Endothelial cell (in vitro differentiated cells): Measurements from ENCODE around the gene OSTC. TPM values are rescaled to one million over a fixed set of nuclear protein-coding genes. Genes with fewer than 3 reads are reported as not detected.
A peak's percentile ranks its signal among the peaks of the same experiment; 100 is the strongest.

ENCODE experiments used
- DNase-seq: peaks from one replicate; pipeline ENCODE4 v3.0.0; 2021; ENCODE audit warnings: low spot score
- H3K27ac Mint-ChIP-seq: one replicate; pipeline ENCODE4 v1.8.0; 2021; ENCODE audit warnings: mixed read lengths, inconsistent platforms; ENCODE audit not compliant: unreplicated experiment
- H3K27me3 Mint-ChIP-seq: one replicate; pipeline ENCODE4 v1.8.0; 2021; ENCODE audit warnings: mild to moderate bottlenecking, moderate library complexity, mixed read lengths, inconsistent platforms; ENCODE audit not compliant: unreplicated experiment
- H3K36me3 Mint-ChIP-seq: one replicate; pipeline ENCODE4 v1.8.0; 2021; ENCODE audit warnings: mild to moderate bottlenecking, low read depth, mixed read lengths, inconsistent platforms; ENCODE audit not compliant: unreplicated experiment
- H3K4me1 Mint-ChIP-seq: one replicate; pipeline ENCODE4 v1.8.0; 2021; ENCODE audit warnings: mild to moderate bottlenecking, mixed read lengths, inconsistent platforms; ENCODE audit not compliant: unreplicated experiment
- H3K4me3 Mint-ChIP-seq: one replicate; pipeline ENCODE4 v1.8.0; 2021; ENCODE audit warnings: mild to moderate bottlenecking, mixed read lengths, inconsistent platforms; ENCODE audit not compliant: unreplicated experiment
- H3K9me3 Mint-ChIP-seq: one replicate; pipeline ENCODE4 v1.8.0; 2021; ENCODE audit warnings: mixed read lengths, inconsistent platforms; ENCODE audit not compliant: unreplicated experiment
- long read RNA-seq: library from polyadenylated mRNA; unstranded; transcript quantifications from one replicate; pipeline ENCODE4 v2.0.0, GENCODE V29; 2020; ENCODE audit not compliant: unreplicated experiment
- total RNA-seq: library from RNA; stranded (reverse); fragmentation: NEBNext Ultra II Directional; extraction: Animal tissue kit (Norgen Biotek cat#: 25700); gene quantifications from one replicate; pipeline ENCODE4 v1.2.1, GENCODE V29; 2021; ENCODE audit not compliant: unreplicated experiment
- TF ChIP-seq, protein P1 (sequence below): fragments of 200-600 bp; sonication (generic); IDR thresholded peaks from one replicate; pipeline ENCODE4 v1.5.0; 2021; ENCODE audit warnings: antibody characterized with exemption; ENCODE audit not compliant: unreplicated experiment

Gene OSTC
- total RNA-seq = 191 TPM
- long read RNA-seq, transcript OSTC-201 (4 exons, 1,077 nt) = major isoform, 207 of 218 reads
- long read RNA-seq, transcript OSTC-205 (3 exons, 876 nt) = minor isoform, 6 of 218 reads
- long read RNA-seq, partial matches to known transcripts = 1 of 218 reads
- long read RNA-seq, other reads (novel, unspliced or antisense) = 4 of 218 reads

DNA sequence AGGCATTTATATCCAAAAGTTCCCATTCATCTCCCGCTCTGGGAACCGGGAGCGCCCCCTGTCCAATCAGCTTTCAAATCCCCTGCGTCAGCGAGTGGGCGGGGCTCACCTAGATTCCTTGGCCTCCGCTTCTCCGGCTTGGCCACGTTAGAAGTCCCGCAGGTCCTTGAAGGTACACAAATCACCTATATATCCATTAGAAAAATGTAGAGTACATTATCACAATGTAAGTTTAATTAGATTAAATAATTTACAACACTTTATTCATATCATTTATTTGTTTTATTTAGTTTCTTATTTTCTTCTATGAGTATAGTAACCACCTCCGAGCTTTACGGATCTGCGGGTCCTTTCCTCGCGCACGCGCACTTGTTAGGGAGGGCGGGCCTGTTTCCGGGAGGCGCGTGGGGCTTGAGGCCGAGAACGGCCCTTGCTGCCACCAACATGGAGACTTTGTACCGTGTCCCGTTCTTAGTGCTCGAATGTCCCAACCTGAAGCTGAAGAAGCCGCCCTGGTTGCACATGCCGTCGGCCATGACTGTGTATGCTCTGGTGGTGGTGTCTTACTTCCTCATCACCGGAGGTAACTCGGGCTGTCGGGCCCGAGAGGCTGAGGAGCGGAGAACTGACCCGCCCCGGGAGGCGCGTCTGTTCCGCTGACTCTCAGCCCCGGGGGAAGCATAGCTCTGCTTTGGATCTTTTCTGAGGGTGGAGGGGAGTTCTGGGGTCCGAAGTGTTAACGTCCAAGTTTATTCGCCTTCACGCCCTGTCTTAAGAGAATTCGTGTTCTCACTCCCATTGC lies at the start of gene OSTC:
Gene OSTC (plus strand): TSS at position 388 of the 802 bp plus-strand sequence. CDS start 57 bp downstream, at position 445.
- TF ChIP-seq, protein P1, sequence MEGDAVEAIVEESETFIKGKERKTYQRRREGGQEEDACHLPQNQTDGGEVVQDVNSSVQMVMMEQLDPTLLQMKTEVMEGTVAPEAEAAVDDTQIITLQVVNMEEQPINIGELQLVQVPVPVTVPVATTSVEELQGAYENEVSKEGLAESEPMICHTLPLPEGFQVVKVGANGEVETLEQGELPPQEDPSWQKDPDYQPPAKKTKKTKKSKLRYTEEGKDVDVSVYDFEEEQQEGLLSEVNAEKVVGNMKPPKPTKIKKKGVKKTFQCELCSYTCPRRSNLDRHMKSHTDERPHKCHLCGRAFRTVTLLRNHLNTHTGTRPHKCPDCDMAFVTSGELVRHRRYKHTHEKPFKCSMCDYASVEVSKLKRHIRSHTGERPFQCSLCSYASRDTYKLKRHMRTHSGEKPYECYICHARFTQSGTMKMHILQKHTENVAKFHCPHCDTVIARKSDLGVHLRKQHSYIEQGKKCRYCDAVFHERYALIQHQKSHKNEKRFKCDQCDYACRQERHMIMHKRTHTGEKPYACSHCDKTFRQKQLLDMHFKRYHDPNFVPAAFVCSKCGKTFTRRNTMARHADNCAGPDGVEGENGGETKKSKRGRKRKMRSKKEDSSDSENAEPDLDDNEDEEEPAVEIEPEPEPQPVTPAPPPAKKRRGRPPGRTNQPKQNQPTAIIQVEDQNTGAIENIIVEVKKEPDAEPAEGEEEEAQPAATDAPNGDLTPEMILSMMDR = no peak
- H3K27me3 Mint-ChIP-seq = peaks cover 6% of the 10 kb centered on the region
- H3K36me3 Mint-ChIP-seq = no peaks in the 10 kb centered on the region
- peak within 1 kb of the TSS; percentile 100 for H3K4me3 Mint-ChIP-seq
- peak within 1 kb of the TSS; percentile 99 for H3K27ac Mint-ChIP-seq
- no peaks in the 10 kb centered on the region for H3K9me3 Mint-ChIP-seq
- peak; percentile 92 for DNase-seq
- peaks cover 31% of the 10 kb centered on the region for H3K4me1 Mint-ChIP-seq

DNA sequence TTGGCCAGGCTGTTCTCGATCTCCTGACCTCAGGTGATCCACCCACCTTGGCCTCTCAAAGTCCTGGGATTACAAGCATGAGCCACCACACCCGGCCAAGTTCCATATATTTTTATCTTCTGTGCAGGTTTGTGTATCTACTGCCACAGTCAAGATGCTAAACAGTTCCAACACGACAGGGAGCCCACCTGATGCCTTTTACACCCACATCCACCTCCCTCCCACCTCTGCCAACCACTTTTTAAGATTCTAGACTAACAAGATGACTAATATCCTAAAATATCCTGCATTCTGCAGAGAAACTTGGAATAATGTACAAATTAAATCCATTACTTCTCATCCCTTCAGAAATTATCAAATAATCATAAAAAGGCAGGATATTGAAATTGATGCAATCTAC lies 49.3 kb upstream of the OSTC start:
- TF ChIP-seq, protein P1 = no peak
- H3K36me3 Mint-ChIP-seq = no peaks in the 10 kb centered on the region
- H3K4me3 Mint-ChIP-seq = no peak overlapping the region
- no peaks in the 10 kb centered on the region for H3K9me3 Mint-ChIP-seq
- DNase-seq = no peak
- no peaks in the 10 kb centered on the region for H3K27me3 Mint-ChIP-seq
- no peak overlapping the region for H3K27ac Mint-ChIP-seq
- H3K4me1 Mint-ChIP-seq = no peaks in the 10 kb centered on the region

DNA sequence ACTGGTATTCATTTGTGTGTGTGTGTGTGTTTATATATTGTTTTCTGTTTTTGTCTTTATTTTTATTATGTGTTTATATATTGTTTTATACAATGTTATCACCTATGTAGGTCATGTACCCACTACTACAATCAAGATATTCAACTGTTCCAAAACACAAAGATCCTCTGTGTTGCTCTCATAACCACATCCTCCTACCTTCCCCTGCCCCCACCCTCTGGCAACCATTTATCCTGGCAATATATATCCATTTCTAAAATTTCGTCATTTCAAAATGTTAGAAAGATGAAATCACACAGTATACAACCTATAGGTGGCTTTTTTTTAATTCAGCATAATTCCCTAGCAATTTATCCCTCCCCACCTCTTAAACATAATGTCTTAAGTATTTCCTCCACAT lies 48.9 kb upstream of the OSTC start:
- Mint-ChIP-seq H3K27ac (no peak overlapping the region), H3K4me3 (no peak overlapping the region), H3K27me3 (no peaks in the 10 kb centered on the region), H3K9me3 (no peaks in the 10 kb centered on the region), H3K4me1 (no peaks in the 10 kb centered on the region), H3K36me3 (no peaks in the 10 kb centered on the region)
- TF ChIP-seq, protein P1 = no peak
- DNase-seq = no peak

DNA sequence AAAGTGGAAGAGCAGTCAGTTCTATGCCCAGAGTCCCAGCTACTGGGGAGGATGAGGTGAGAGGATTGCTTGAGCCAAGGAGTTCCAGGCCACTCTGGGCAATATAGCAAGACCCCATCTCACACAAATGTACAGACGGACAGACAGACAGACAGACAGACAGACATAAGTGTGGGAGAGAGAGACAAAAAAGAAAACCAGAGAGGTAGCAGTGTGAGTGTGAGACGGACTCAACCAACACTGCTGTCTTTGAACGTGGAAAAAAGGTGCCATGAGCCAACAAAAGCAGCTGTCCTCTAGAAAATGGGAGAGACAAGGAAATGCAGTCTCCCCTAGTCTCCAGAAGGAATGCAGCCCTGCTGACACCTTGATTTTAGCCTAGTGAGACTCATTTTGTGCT lies 48.2 kb upstream of the OSTC start:
- H3K36me3 Mint-ChIP-seq = no peaks in the 10 kb centered on the region
- no peaks in the 10 kb centered on the region for H3K9me3 Mint-ChIP-seq
- H3K4me1 Mint-ChIP-seq = no peaks in the 10 kb centered on the region
- no peak for DNase-seq
- no peaks in the 10 kb centered on the region for H3K27me3 Mint-ChIP-seq
- TF ChIP-seq, protein P1 = no peak
- H3K4me3 Mint-ChIP-seq = no peak overlapping the region
- no peak overlapping the region for H3K27ac Mint-ChIP-seq
